Stimulated activated CD4-positive, alpha-beta T cell treated with anti-CD3 and anti-CD28 coated beads, Interleukin-1b, Interleukin-23, amount 100 ng/mL, for 4 hours (primary cell): Measurements from ENCODE around the gene PTPRN2.
"Not testable (repeated sequence)": the region's sequence is repeated elsewhere in the genome, so short reads cannot be mapped to it uniquely, and the experiment has no call there.

ENCODE experiments used
- DNase-seq, 2 donors: peaks; one replicate each; pipeline ENCODE4 v3.0.0-alpha.2; 2020; ENCODE audit warnings: low read depth in 2 of 2

PTPRN2 gene

GRCh38 chr7:158385496-158386354 lies 201.9 kb downstream of the PTPRN2 start:
- not testable (repeated sequence) for DNase-seq

GRCh38 chr7:158384746-158385145 lies 202.9 kb downstream of the PTPRN2 start:
- no peak for DNase-seq

- DNase-seq, result no peak
Observed at GRCh38 chr7:158383665-158384064, 204.0 kb downstream of the PTPRN2 start.

- no peak for DNase-seq
Observed at GRCh38 chr7:158382363-158383254, 205.0 kb downstream of the PTPRN2 start.

GRCh38 chr7:158381956-158382355 lies 205.7 kb downstream of the PTPRN2 start:
- no peak for DNase-seq

GRCh38 chr7:158378978-158379377 lies 208.6 kb downstream of the PTPRN2 start:
- DNase-seq, result no peak

- no peak for DNase-seq
Observed at GRCh38 chr7:158377800-158378623, 209.6 kb downstream of the PTPRN2 start.

- not testable (repeated sequence) for DNase-seq
Observed at GRCh38 chr7:158376839-158377186, 210.8 kb downstream of the PTPRN2 start.

GRCh38 chr7:158376146-158376838 lies 211.3 kb downstream of the PTPRN2 start:
- DNase-seq, result peak in 1 of 2 donors; percentile 10

- DNase-seq, result no peak
Observed at GRCh38 chr7:158375034-158375433, 212.6 kb downstream of the PTPRN2 start.

- DNase-seq, result no peak
Observed at GRCh38 chr7:158374586-158374985, 213.0 kb downstream of the PTPRN2 start.

GRCh38 chr7:158374146-158374545 lies 213.5 kb downstream of the PTPRN2 start:
- DNase-seq, result no peak

GRCh38 chr7:158373476-158374133 lies 214.0 kb downstream of the PTPRN2 start:
- no peak for DNase-seq

- DNase-seq, result no peak
Observed at GRCh38 chr7:158372400-158373342, 215.0 kb downstream of the PTPRN2 start.

GRCh38 chr7:158371856-158372255 lies 215.8 kb downstream of the PTPRN2 start:
- DNase-seq, result no peak

- no peak for DNase-seq
Observed at GRCh38 chr7:158369866-158370265, 217.8 kb downstream of the PTPRN2 start.

- no peak for DNase-seq
Observed at GRCh38 chr7:158369290-158369689, 218.3 kb downstream of the PTPRN2 start.

- DNase-seq, result no peak
Observed at GRCh38 chr7:158368449-158368848, 219.2 kb downstream of the PTPRN2 start.

GRCh38 chr7:158367634-158367982 lies 220.0 kb downstream of the PTPRN2 start:
- DNase-seq, result no peak
